HG03432 (cell line): ENCODE measurements around the gene GLRX2.
"Not testable (repeated sequence)": the region's sequence is repeated elsewhere in the genome, so short reads cannot be mapped to it uniquely, and the experiment has no call there.

Source experiments
- ATAC-seq: cut with Tn5 transposase; IDR thresholded peaks from one replicate; pipeline ENCODE4 v1.9.1; 2021; ENCODE audit warnings: mild to moderate bottlenecking, moderate library complexity; ENCODE audit not compliant: unreplicated experiment

The GLRX2 gene

GRCh38 chr1:193104907-193105820 lies at the start of gene GLRX2:
GLRX2 (minus strand) TSS chr1:193105414; CDS start chr1:193105382, 32 bp downstream.
- ATAC-seq = peak; percentile 95

GRCh38 chr1:193144999-193145398 lies 39.8 kb upstream of the GLRX2 start:
- ATAC-seq = no peak

GRCh38 chr1:193144361-193144938 lies 39.2 kb upstream of the GLRX2 start:
- no peak for ATAC-seq

- ATAC-seq = no peak
Measured at GRCh38 chr1:193143285-193143684, 38.1 kb upstream of the GLRX2 start.

- ATAC-seq = no peak
Measured at GRCh38 chr1:193142409-193142808, 37.2 kb upstream of the GLRX2 start.

GRCh38 chr1:193141804-193142203 lies 36.6 kb upstream of the GLRX2 start:
- ATAC-seq = no peak

- ATAC-seq = no peak
Measured at GRCh38 chr1:193140254-193140653, 35.0 kb upstream of the GLRX2 start.

- peak; percentile 69 for ATAC-seq
Measured at GRCh38 chr1:193131266-193131860, 26.1 kb upstream of the GLRX2 start.

GRCh38 chr1:193125369-193125768 lies 20.2 kb upstream of the GLRX2 start:
- ATAC-seq = no peak

GRCh38 chr1:193123751-193124150 lies 18.5 kb upstream of the GLRX2 start:
- ATAC-seq = no peak

- ATAC-seq = peak; percentile 94
Measured at GRCh38 chr1:193121616-193122593, 16.7 kb upstream of the GLRX2 start, which contains the start of gene CDC73. CDC73 (plus strand) TSS chr1:193122031; CDS start chr1:193122201, 170 bp downstream.

GRCh38 chr1:193120604-193121166 lies 15.5 kb upstream of the GLRX2 start:
- no peak for ATAC-seq

- ATAC-seq = no peak
Measured at GRCh38 chr1:193118803-193119730, 13.9 kb upstream of the GLRX2 start.

GRCh38 chr1:193118194-193118593 lies 13.0 kb upstream of the GLRX2 start:
- ATAC-seq = no peak

GRCh38 chr1:193117167-193117566 lies 12.0 kb upstream of the GLRX2 start:
- not testable (repeated sequence) for ATAC-seq

GRCh38 chr1:193115629-193116227 lies 10.5 kb upstream of the GLRX2 start:
- ATAC-seq = no peak

- ATAC-seq = no peak
Measured at GRCh38 chr1:193114485-193115095, 9.4 kb upstream of the GLRX2 start.

GRCh38 chr1:193113992-193114332 lies 8.7 kb upstream of the GLRX2 start:
- ATAC-seq = no peak
